ENCODE results near the gene PDSS2.
"Not testable (repeated sequence)": the region's sequence is repeated elsewhere in the genome, so short reads cannot be mapped to it uniquely, and the experiment has no call there.

Gene PDSS2

GRCh38 chr6:107179004-107179403 is 280.4 kb downstream of the PDSS2 start:
- DNase-seq (peak; percentile 26), ATAC-seq (ENCODE audit: insufficient read depth, low read depth) (no peak)
- TF ChIP-seq CTCF (IDR thresholded peaks at IDR 0.05; ENCODE audit: borderline replicate concordance, extremely low read depth, low read length, poor library complexity, severe bottlenecking) (peak; percentile 45), EZH2 (IDR thresholded peaks at IDR 0.05; ENCODE audit: borderline replicate concordance, low read depth, low read length, severe bottlenecking) (no peak)
- no peak overlapping the region for H3K4me2 ChIP-seq (ENCODE audit: insufficient read depth, low read length)
- H3K79me2 ChIP-seq (ENCODE audit: insufficient read depth, low read length): no peaks in the 10 kb centered on the region
- H3K27me3 ChIP-seq (ENCODE audit: insufficient read depth, low read length, poor library complexity): no peaks in the 10 kb centered on the region
- no peaks in the 10 kb centered on the region for H4K20me1 ChIP-seq (ENCODE audit: insufficient read depth, low read length)
- H3K36me3 ChIP-seq (ENCODE audit: insufficient read depth, low read length): no peaks in the 10 kb centered on the region
- no peaks in the 10 kb centered on the region for H3K9me3 ChIP-seq (ENCODE audit: insufficient read depth, low read length, severe bottlenecking)
- H3K4me1 ChIP-seq (ENCODE audit: insufficient read depth, low read length): no peaks in the 10 kb centered on the region
- H3K4me3 ChIP-seq (ENCODE audit: low read depth in 1 of 2, low read length in 2 of 2): no peak overlapping the region
- no peak overlapping the region for H3K27ac ChIP-seq (ENCODE audit: low read length)
- H2AFZ ChIP-seq (ENCODE audit: low read depth, low read length): no peak overlapping the region
- no peak overlapping the region for H3K9ac ChIP-seq (ENCODE audit: low read depth, low read length)

GRCh38 chr6:107173779-107174178 is 285.6 kb downstream of the PDSS2 start:
- no peak for TF ChIP-seq CTCF (IDR thresholded peaks at IDR 0.05; ENCODE audit: borderline replicate concordance, extremely low read depth, low read length, poor library complexity, severe bottlenecking)
- no peak for TF ChIP-seq EZH2 (IDR thresholded peaks at IDR 0.05; ENCODE audit: borderline replicate concordance, low read depth, low read length, severe bottlenecking)
- DNase-seq (no peak), ATAC-seq (ENCODE audit: insufficient read depth, low read depth) (no peak)
- H3K27me3 ChIP-seq (ENCODE audit: insufficient read depth, low read length, poor library complexity): no peaks in the 10 kb centered on the region
- no peaks in the 10 kb centered on the region for H3K4me1 ChIP-seq (ENCODE audit: insufficient read depth, low read length)
- H4K20me1 ChIP-seq (ENCODE audit: insufficient read depth, low read length): no peaks in the 10 kb centered on the region
- no peak overlapping the region for H3K27ac ChIP-seq (ENCODE audit: low read length)
- no peak overlapping the region for H3K4me2 ChIP-seq (ENCODE audit: insufficient read depth, low read length)
- H3K4me3 ChIP-seq (ENCODE audit: low read depth in 1 of 2, low read length in 2 of 2): no peak overlapping the region
- no peak overlapping the region for H3K9ac ChIP-seq (ENCODE audit: low read depth, low read length)
- H2AFZ ChIP-seq (ENCODE audit: low read depth, low read length): no peak overlapping the region
- peaks cover 4% of the 10 kb centered on the region for H3K9me3 ChIP-seq (ENCODE audit: insufficient read depth, low read length, severe bottlenecking)
- no peaks in the 10 kb centered on the region; the same call in 1 of the 2 replicates for H3K36me3 ChIP-seq (ENCODE audit: insufficient read depth, low read length)
- no peaks in the 10 kb centered on the region for H3K79me2 ChIP-seq (ENCODE audit: insufficient read depth, low read length)

- ATAC-seq (ENCODE audit: insufficient read depth, low read depth) (no peak), DNase-seq (no peak)
- H3K36me3 ChIP-seq (ENCODE audit: insufficient read depth, low read length): no peaks in the 10 kb centered on the region; the same call in 1 of the 2 replicates
- no peak overlapping the region for H3K9ac ChIP-seq (ENCODE audit: low read depth, low read length)
- H4K20me1 ChIP-seq (ENCODE audit: insufficient read depth, low read length): no peaks in the 10 kb centered on the region
- H3K27me3 ChIP-seq (ENCODE audit: insufficient read depth, low read length, poor library complexity): no peaks in the 10 kb centered on the region
- no peak overlapping the region for H2AFZ ChIP-seq (ENCODE audit: low read depth, low read length)
- no peak overlapping the region for H3K27ac ChIP-seq (ENCODE audit: low read length)
- no peaks in the 10 kb centered on the region for H3K79me2 ChIP-seq (ENCODE audit: insufficient read depth, low read length)
- peaks cover 4% of the 10 kb centered on the region for H3K9me3 ChIP-seq (ENCODE audit: insufficient read depth, low read length, severe bottlenecking)
- TF ChIP-seq CTCF (IDR thresholded peaks at IDR 0.05; ENCODE audit: borderline replicate concordance, extremely low read depth, low read length, poor library complexity, severe bottlenecking): no peak
- no peaks in the 10 kb centered on the region for H3K4me1 ChIP-seq (ENCODE audit: insufficient read depth, low read length)
- no peak overlapping the region for H3K4me3 ChIP-seq (ENCODE audit: low read depth in 1 of 2, low read length in 2 of 2)
- no peak overlapping the region for H3K4me2 ChIP-seq (ENCODE audit: insufficient read depth, low read length)
Measured at GRCh38 chr6:107171513-107171912, 287.9 kb downstream of the PDSS2 start.

- not testable (repeated sequence) for H3K9me3 ChIP-seq (ENCODE audit: insufficient read depth, low read length, severe bottlenecking); H3K4me3 ChIP-seq (ENCODE audit: low read depth in 1 of 2, low read length in 2 of 2); DNase-seq; H3K4me1 ChIP-seq (ENCODE audit: insufficient read depth, low read length); H3K27ac ChIP-seq (ENCODE audit: low read length); H3K9ac ChIP-seq (ENCODE audit: low read depth, low read length); H2AFZ ChIP-seq (ENCODE audit: low read depth, low read length); H3K79me2 ChIP-seq (ENCODE audit: insufficient read depth, low read length); ATAC-seq (ENCODE audit: insufficient read depth, low read depth); H3K36me3 ChIP-seq (ENCODE audit: insufficient read depth, low read length); H3K4me2 ChIP-seq (ENCODE audit: insufficient read depth, low read length); H3K27me3 ChIP-seq (ENCODE audit: insufficient read depth, low read length, poor library complexity); H4K20me1 ChIP-seq (ENCODE audit: insufficient read depth, low read length)
Measured at GRCh38 chr6:107164299-107164698, 295.1 kb downstream of the PDSS2 start.
